Epithelial cell of alveolus of lung (primary cell): ENCODE data around the gene STAC3. TPM values are rescaled to one million over a fixed set of nuclear protein-coding genes. Genes with fewer than 3 reads are reported as not detected.

Experiments used
- total RNA-seq: library from RNA; depleted of rRNA; stranded (reverse); fragments of >200 nt; gene quantifications from 2 replicates; pipeline ENCODE4 v1.2.1, GENCODE V29; 2015

Gene STAC3
- total RNA-seq = 0.26 and 4.5 TPM in 2 replicates

DNA sequence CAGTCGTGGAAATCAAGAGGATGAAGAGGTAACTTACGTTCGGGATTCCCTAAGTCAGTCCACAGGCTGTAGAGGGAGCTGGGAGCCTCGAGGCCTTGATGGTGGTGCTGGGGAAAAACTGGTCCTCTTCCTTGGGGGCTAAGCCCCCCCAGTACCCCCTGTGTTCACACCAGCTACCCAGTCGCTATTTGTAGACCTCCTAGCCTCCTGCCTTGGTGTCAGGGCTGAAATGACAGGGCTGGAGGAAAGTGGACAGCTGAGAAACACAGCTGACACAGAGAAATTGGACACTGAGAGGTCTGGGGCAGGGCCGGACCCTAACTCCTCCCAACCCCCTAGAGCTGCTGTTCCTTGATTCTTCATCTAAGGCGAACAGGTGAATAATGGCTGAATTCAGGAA, at the start of gene STAC3:
TSS of gene STAC3 (minus strand) at position 232 of the 400 bp plus-strand sequence. CDS start 1,551 bp downstream, outside the sequence.

DNA sequence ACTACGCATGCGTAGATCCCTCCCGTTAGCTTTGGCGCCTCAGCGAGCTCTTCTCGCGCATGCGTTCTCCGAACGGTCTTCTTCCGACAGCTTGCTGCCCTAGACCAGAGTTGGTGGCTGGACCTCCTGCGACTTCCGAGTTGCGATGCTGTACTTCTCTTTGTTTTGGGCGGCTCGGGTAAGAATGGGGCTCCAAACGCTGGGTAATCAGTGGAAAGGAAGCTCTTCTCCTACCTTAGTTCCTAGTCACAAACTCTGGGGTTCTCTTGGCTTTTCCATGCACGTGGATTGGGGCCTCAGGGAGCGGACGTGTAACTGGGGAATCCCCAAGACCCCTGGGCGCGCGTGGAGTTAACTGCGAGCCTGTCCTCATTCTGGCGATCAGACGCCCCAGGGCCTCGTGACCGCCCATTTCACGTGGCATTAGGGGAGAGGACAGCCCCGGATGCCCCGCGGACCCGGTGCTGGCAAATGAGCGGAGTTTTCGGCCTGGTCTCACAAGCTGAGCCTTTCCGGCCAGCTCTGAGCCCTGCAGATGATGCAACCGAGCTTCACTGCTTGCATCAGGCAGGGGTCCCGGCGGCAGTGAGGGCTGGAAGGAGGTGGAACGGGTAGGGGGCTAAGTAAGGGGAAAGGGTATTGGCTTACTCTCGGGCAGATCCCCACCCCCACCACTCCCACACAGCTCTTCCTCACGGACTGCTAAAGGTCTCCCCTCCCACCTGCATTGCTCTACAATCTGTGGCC, 21.2 kb downstream of the STAC3 start, which contains the start of gene SHMT2:
TSS of gene SHMT2 (plus strand) at position 78 of the 747 bp plus-strand sequence. CDS start at position 146, 68 bp downstream.

DNA sequence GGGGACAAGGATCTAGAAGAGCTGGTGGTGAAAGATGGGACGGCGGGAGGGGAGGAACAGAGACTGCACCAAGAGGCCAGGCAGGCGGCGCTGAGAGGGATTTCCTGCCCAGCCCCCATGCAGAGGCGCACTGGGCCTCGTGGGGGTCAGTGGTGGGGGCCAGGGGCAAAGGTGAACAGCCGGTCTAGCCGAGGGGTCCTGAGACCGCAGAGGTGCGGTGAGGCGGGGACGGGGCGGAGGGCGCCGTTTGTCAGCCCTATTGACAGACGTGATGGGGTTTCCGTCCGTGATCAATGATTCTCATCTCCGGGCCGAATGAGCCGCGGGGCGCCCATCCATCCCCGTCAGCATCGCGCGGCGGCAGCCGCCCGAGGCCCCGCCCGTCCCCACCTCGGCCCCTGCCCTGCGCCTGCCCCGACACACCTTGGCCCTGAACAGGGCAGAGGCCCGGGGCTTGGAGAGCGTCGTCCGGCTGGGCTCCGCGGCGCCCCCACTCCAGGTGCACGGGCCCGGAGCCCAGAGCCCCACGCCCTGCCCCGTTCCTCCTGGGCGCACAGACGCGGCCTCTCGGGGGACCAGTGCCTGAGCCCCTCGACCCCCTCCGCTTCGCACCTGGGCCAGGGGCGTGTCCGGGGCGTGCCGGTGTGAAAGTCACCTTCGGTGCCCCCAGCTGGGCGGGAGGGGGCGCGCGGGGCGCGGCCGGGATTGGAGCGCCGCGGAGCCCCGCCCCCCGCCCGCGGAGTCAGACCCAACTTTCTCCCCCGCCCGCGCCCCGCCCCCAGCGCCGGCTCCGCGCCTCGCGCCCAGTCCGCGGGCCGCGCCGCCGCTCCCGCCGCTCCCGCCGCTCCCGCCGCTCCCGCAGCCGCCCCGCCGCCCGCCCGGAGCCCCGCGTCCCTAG, 34.7 kb downstream of the STAC3 start, which contains the start of gene NXPH4:
TSS of gene NXPH4 (plus strand) at position 781 of the 898 bp plus-strand sequence. CDS start 176 bp downstream, outside the sequence.

Other genes starting within 250 kb of the STAC3 start
- gene ZBTB39, start 244.6 kb downstream of the STAC3 start, total RNA-seq = 3.9 and 5.7 TPM in 2 replicates
- gene TAC3, start 234.7 kb downstream of the STAC3 start, total RNA-seq = not detected in 2 replicates
- gene MYO1A, start 201.1 kb downstream of the STAC3 start, total RNA-seq = under 0.01 TPM in 1 of 2 replicates, not detected in the other
- 10.9 and 12.9 TPM in 2 replicates for gene NEMP1, start 172.4 kb downstream of the STAC3 start, total RNA-seq
- gene NAB2, start 162.1 kb downstream of the STAC3 start, total RNA-seq = 46.2 and 46.7 TPM in 2 replicates
- gene STAT6, start 139.8 kb downstream of the STAC3 start, total RNA-seq = 57.8 and 98.8 TPM in 2 replicates
- 129 and 234 TPM in 2 replicates for gene LRP1, start 122.7 kb downstream of the STAC3 start, total RNA-seq
- gene LRP1-AS, start 103.6 kb downstream of the STAC3 start, total RNA-seq = not detected in 2 replicates
- gene NXPH4, start 34.4 kb downstream of the STAC3 start, total RNA-seq = 3.4 and 7.5 TPM in 2 replicates
- gene SHMT2, start 21.5 kb downstream of the STAC3 start, total RNA-seq = 276 and 355 TPM in 2 replicates
- gene R3HDM2, start 179.9 kb upstream of the STAC3 start, total RNA-seq = 20.2 and 33.9 TPM in 2 replicates
- gene INHBC, start 183.6 kb upstream of the STAC3 start, total RNA-seq = not detected in 2 replicates
- gene INHBE, start 204.1 kb upstream of the STAC3 start, total RNA-seq = 0.24 and 12.4 TPM in 2 replicates
- gene GLI1, start 208.6 kb upstream of the STAC3 start, total RNA-seq = 2.7 and 4.9 TPM in 2 replicates
- gene ARHGAP9, start 228.7 kb upstream of the STAC3 start, total RNA-seq = 0.26 and 2.2 TPM in 2 replicates
- gene MARS1, start 236.9 kb upstream of the STAC3 start, total RNA-seq = 64.7 and 148 TPM in 2 replicates